ENCODE data around the gene TRIM67. TPM values are rescaled to one million over a fixed set of nuclear protein-coding genes. Genes with fewer than 3 reads are reported as not detected.

Gene TRIM67
- total RNA-seq, 1 experiment from 2014 or later, result not detected

GRCh38 chr1:231216498-231216897 lies 54.6 kb downstream of the TRIM67 start (continued):
- TF ChIP-seq, protein P1, sequence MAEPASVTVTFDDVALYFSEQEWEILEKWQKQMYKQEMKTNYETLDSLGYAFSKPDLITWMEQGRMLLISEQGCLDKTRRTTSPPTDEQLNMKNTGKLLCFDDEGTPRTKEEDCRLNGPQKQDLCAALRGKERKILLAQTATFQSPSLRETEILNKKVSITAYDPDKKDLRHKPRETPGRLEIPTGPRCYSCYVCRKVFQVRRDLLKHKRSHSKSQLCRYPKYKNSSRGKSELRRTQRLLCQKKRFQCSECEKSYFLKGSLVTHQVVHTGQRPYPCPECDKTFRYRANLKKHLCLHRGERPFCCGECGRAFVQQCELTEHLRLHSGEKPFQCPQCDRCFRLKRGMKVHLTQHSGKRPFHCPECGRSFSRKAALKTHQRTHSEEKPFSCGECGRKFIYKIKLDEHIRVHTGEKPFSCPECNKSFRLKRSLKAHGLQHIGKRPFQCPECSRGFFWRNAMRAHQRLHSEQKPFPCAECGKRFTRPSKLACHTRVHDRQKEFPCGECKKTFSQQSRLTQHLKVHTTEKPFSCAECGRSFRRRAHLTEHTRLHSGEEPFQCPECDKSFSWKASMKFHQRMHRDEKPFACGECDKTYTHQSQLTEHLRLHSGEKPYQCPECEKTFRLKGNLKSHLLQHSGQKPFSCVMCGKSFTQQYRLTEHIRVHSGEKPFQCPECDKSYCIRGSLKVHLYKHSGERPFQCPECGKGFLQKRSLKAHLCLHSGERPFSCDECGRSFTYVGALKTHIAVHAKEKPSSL (CRISPR knock-in tag; conservative IDR thresholded peaks at IDR 0.05), result no peak
- TF ChIP-seq HMGA2 (CRISPR knock-in tag; IDR thresholded peaks at IDR 0.05) (no peak), E2F1 (CRISPR knock-in tag; IDR thresholded peaks at IDR 0.05) (no peak)
- TF ChIP-seq, protein P2, sequence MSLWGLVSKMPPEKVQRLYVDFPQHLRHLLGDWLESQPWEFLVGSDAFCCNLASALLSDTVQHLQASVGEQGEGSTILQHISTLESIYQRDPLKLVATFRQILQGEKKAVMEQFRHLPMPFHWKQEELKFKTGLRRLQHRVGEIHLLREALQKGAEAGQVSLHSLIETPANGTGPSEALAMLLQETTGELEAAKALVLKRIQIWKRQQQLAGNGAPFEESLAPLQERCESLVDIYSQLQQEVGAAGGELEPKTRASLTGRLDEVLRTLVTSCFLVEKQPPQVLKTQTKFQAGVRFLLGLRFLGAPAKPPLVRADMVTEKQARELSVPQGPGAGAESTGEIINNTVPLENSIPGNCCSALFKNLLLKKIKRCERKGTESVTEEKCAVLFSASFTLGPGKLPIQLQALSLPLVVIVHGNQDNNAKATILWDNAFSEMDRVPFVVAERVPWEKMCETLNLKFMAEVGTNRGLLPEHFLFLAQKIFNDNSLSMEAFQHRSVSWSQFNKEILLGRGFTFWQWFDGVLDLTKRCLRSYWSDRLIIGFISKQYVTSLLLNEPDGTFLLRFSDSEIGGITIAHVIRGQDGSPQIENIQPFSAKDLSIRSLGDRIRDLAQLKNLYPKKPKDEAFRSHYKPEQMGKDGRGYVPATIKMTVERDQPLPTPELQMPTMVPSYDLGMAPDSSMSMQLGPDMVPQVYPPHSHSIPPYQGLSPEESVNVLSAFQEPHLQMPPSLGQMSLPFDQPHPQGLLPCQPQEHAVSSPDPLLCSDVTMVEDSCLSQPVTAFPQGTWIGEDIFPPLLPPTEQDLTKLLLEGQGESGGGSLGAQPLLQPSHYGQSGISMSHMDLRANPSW (CRISPR knock-in tag; conservative IDR thresholded peaks at IDR 0.05; ENCODE audit: low read depth), result no peak

- ATAC-seq (no peak), DNase-seq (ENCODE audit: low spot score) (no peak)
- Mint-ChIP-seq H3K36me3 (no peaks in the 10 kb centered on the region), H3K27ac (no peak overlapping the region), H3K27me3 (ENCODE audit: low read depth) (peaks cover 85% of the 10 kb centered on the region), H3K4me3 (no peak overlapping the region), H3K9me3 (no peaks in the 10 kb centered on the region), H3K4me1 (peaks cover 15% of the 10 kb centered on the region)
- ChIA-PET POLR2A (no interaction called here), CTCF (interaction anchor here (1.4 kb wide), 1 partner anchor 125 kb away, joined by 3 read pairs; no protein-coding TSS in a partner anchor)
- TF ChIP-seq, protein P3, sequence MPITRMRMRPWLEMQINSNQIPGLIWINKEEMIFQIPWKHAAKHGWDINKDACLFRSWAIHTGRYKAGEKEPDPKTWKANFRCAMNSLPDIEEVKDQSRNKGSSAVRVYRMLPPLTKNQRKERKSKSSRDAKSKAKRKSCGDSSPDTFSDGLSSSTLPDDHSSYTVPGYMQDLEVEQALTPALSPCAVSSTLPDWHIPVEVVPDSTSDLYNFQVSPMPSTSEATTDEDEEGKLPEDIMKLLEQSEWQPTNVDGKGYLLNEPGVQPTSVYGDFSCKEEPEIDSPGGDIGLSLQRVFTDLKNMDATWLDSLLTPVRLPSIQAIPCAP (CRISPR knock-in tag; IDR thresholded peaks at IDR 0.05), result no peak
- TF ChIP-seq, protein P4, sequence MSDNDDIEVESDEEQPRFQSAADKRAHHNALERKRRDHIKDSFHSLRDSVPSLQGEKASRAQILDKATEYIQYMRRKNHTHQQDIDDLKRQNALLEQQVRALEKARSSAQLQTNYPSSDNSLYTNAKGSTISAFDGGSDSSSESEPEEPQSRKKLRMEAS (CRISPR knock-in tag; IDR thresholded peaks at IDR 0.05), result no peak
- TF ChIP-seq ATF1 (CRISPR knock-in tag; IDR thresholded peaks at IDR 0.05) (no peak), ATF3 (CRISPR knock-in tag; conservative IDR thresholded peaks at IDR 0.05) (no peak), ZNF138 (CRISPR knock-in tag; conservative IDR thresholded peaks at IDR 0.05) (no peak), KAT7 (CRISPR knock-in tag; IDR thresholded peaks at IDR 0.05; ENCODE audit: borderline replicate concordance) (no peak), ZNF423 (CRISPR knock-in tag; IDR thresholded peaks at IDR 0.05) (no peak), FOXJ3 (CRISPR knock-in tag; IDR thresholded peaks at IDR 0.05; ENCODE audit: borderline replicate concordance) (no peak), ZNF121 (CRISPR knock-in tag; IDR thresholded peaks at IDR 0.05) (no peak), USF1 (CRISPR knock-in tag; IDR thresholded peaks at IDR 0.05) (no peak), ZNF317 (CRISPR knock-in tag; IDR thresholded peaks at IDR 0.05; ENCODE audit: borderline replicate concordance, low read depth) (no peak), TP53 (CRISPR knock-in tag; IDR thresholded peaks at IDR 0.05) (no peak), ELF4 (CRISPR knock-in tag; IDR thresholded peaks at IDR 0.05; ENCODE audit: low read depth) (no peak), ZNF671 (CRISPR knock-in tag; IDR thresholded peaks at IDR 0.05) (no peak), TEAD4 (CRISPR knock-in tag; IDR thresholded peaks at IDR 0.05) (no peak), NR1H2 (CRISPR knock-in tag; IDR thresholded peaks at IDR 0.05) (no peak), GRHL2 (CRISPR knock-in tag; IDR thresholded peaks at IDR 0.05; ENCODE audit: insufficient replicate concordance, severe bottlenecking) (no peak), ZNF416 (CRISPR knock-in tag; IDR thresholded peaks at IDR 0.05) (no peak), GTF2I (CRISPR knock-in tag; conservative IDR thresholded peaks at IDR 0.05) (no peak)
- TF ChIP-seq, protein P5, sequence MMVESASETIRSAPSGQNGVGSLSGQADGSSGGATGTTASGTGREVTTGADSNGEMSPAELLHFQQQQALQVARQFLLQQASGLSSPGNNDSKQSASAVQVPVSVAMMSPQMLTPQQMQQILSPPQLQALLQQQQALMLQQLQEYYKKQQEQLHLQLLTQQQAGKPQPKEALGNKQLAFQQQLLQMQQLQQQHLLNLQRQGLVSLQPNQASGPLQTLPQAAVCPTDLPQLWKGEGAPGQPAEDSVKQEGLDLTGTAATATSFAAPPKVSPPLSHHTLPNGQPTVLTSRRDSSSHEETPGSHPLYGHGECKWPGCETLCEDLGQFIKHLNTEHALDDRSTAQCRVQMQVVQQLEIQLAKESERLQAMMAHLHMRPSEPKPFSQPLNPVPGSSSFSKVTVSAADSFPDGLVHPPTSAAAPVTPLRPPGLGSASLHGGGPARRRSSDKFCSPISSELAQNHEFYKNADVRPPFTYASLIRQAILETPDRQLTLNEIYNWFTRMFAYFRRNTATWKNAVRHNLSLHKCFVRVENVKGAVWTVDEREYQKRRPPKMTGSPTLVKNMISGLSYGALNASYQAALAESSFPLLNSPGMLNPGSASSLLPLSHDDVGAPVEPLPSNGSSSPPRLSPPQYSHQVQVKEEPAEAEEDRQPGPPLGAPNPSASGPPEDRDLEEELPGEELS (CRISPR knock-in tag; IDR thresholded peaks at IDR 0.05), result no peak
These were observed 55.2 kb downstream of the TRIM67 start for GRCh38 chr1:231217056-231217455.
